GM12878 (cell line): ENCODE measurements around the gene ZNF335. TPM values are rescaled to one million over a fixed set of nuclear protein-coding genes. Genes with fewer than 3 reads are reported as not detected.

ENCODE experiments used
- ATAC-seq: fragments of 200-7000 bp; cut with Tn5 transposase; 3 replicates; pipeline ENCODE4 v1.9.1; 2020; ENCODE audit warnings: mild to moderate bottlenecking, moderate library complexity
- BruUV-seq: library from RNA; stranded (reverse); fragments of 400-500 nt; replicated peaks from 2 replicates; lab custom pipeline; 2021; lab: Mats Ljungman, UMichigan
- CTCF ChIA-PET: fragments of 300-600 bp; sonication (Branson Sonifier 250); formaldehyde crosslinking; extraction: SDS; loops from one replicate; lab custom pipeline; 2021; ENCODE audit warnings: inconsistent platforms; lab: Yijun Ruan, JAX
- POLR2A ChIA-PET: fragments of 350-600 bp; formaldehyde crosslinking; extraction: SDS; loops from one replicate; lab custom pipeline; 2021; ENCODE audit warnings: inconsistent platforms; lab: Charles Lee
- RAD21 ChIA-PET: fragments of 300-600 bp; sonication (Branson Sonifier 250); formaldehyde crosslinking; loops from one replicate; lab custom pipeline; 2023; ENCODE audit warnings: antibody characterized with exemption; ENCODE audit not compliant: unreplicated experiment; lab: Charles Lee
- SMC1A ChIA-PET: fragments of 300-600 bp; sonication (Branson Sonifier 250); formaldehyde crosslinking; loops from one replicate; lab custom pipeline; 2023; ENCODE audit not compliant: unreplicated experiment, uncharacterized antibody; lab: Charles Lee
- DNase-seq: peaks from one replicate; pipeline ENCODE4 v3.0.0-alpha.2; 2011; ENCODE audit warnings: low read depth, low spot score
- FAIRE-seq: peaks from 3 replicates; lab custom pipeline; 2011; peaks lifted over from hg19 to GRCh38; lab: Jason Lieb, UNC
- H2AFZ ChIP-seq: 2 replicates; pipeline ENCODE4 v1.6.0; 2011; ENCODE audit warnings: low read depth, low read length, control low read depth; ENCODE audit not compliant: control insufficient read depth
- H3K27ac ChIP-seq: 2 replicates; pipeline ENCODE4 v1.5.1; 2011; ENCODE audit warnings: control low read depth; ENCODE audit not compliant: control insufficient read depth, insufficient read depth
- H3K27me3 ChIP-seq, 2 experiments: replicated peaks in 1 of 2; 2 replicates each; pipeline versions ENCODE4 v1.6.0 to v1.6.1; 2011; ENCODE audit warnings: low read length in 1 of 2; ENCODE audit not compliant: control insufficient read depth in 2 of 2, insufficient read depth in 2 of 2
- H3K36me3 ChIP-seq, 2 experiments: 2 replicates each; pipeline ENCODE4 v1.5.1; 2011; ENCODE audit warnings: low read length in 1 of 2; ENCODE audit not compliant: control insufficient read depth in 2 of 2, insufficient read depth in 2 of 2
- H3K4me1 ChIP-seq: 2 replicates; pipeline ENCODE4 v1.6.1; 2011; ENCODE audit warnings: mild to moderate bottlenecking, low read length, moderate library complexity, mixed read lengths; ENCODE audit not compliant: control insufficient read depth, insufficient read depth
- H3K4me2 ChIP-seq: 2 replicates; pipeline ENCODE4 v1.6.0; 2011; ENCODE audit warnings: control low read depth; ENCODE audit not compliant: control insufficient read depth, insufficient read depth
- H3K4me3 ChIP-seq: fragments of 200-600 bp; sonication (generic); 2 replicates; pipeline ENCODE4 v1.5.1; 2016
- H3K79me2 ChIP-seq: 2 replicates; pipeline ENCODE4 v1.6.0; 2011; ENCODE audit warnings: low read length; ENCODE audit not compliant: control insufficient read depth, insufficient read depth
- H3K9ac ChIP-seq: 2 replicates; pipeline ENCODE4 v1.8.0; 2011; ENCODE audit warnings: low read length, control low read depth, mixed read lengths; ENCODE audit not compliant: control insufficient read depth, insufficient read depth
- H3K9me3 ChIP-seq: replicated peaks from 3 replicates; pipeline ENCODE4 v1.5.1; 2011; ENCODE audit warnings: mild to moderate bottlenecking, low read length; ENCODE audit not compliant: control insufficient read depth, insufficient read depth
- H4K20me1 ChIP-seq: 2 replicates; pipeline ENCODE4 v1.6.0; 2011; ENCODE audit not compliant: control insufficient read depth, insufficient read depth
- BMI1 ChIP-seq: fragments of 450-650 bp; IDR thresholded peaks from 2 replicates; pipeline ENCODE4 v1.6.1; 2016; ENCODE audit warnings: mild to moderate bottlenecking, moderate library complexity, borderline replicate concordance
- CHD4 ChIP-seq: fragments of 200-600 bp; sonication (generic); IDR thresholded peaks from 2 replicates; pipeline ENCODE4 v1.6.1; 2016; ENCODE audit warnings: mild to moderate bottlenecking
- CREM ChIP-seq: IDR thresholded peaks from 2 replicates; pipeline ENCODE4 v1.6.1; 2014; ENCODE audit warnings: antibody characterized with exemption, low read depth
- FOS ChIP-seq: IDR thresholded peaks from 3 replicates; pipeline ENCODE4 v1.6.1; 2011; ENCODE audit warnings: borderline replicate concordance; ENCODE audit not compliant: insufficient read length; ENCODE audit errors: extremely low read depth
- FOXM1 ChIP-seq: IDR thresholded peaks from 2 replicates; pipeline ENCODE4 v1.6.1; 2012; ENCODE audit warnings: low read depth, mild to moderate bottlenecking, inconsistent platforms, low read length, moderate library complexity
- HDAC6 ChIP-seq: fragments of 200-600 bp; sonication (generic); IDR thresholded peaks from one replicate; pipeline ENCODE4 v1.8.0; 2017; ENCODE audit warnings: antibody characterized with exemption; ENCODE audit not compliant: unreplicated experiment
- STAT1 ChIP-seq: fragments of 450-650 bp; conservative IDR thresholded peaks from 2 replicates; pipeline ENCODE4 v1.6.1; 2014; ENCODE audit warnings: antibody characterized with exemption, mild to moderate bottlenecking
- ZSCAN29 ChIP-seq: fragments of 450-650 bp; IDR thresholded peaks from 2 replicates; pipeline ENCODE4 v1.6.1; 2017; ENCODE audit warnings: mild to moderate bottlenecking, moderate library complexity
- WGBS: methylation state at CpG from one replicate; pipeline ENCODE4 v1.1.6; 2016; ENCODE audit warnings: low lambda C conversion rate; ENCODE audit not compliant: insufficient replicate concordance, insufficient coverage; ENCODE audit errors: missing lambda C conversion rate; 5-methylcytosine and 5-hydroxymethylcytosine counted together
- in situ Hi-C: fragments of 300-500 bp; cut with MboI; formaldehyde crosslinking; loops from 9 replicates; pipeline ENCODE4 v1.14.3; 2018; ENCODE audit warnings: mixed read lengths
- intact Hi-C: fragments of 100-400 bp; cut with micrococcal nuclease; formaldehyde crosslinking; loops from one replicate; pipeline ENCODE4 v1.14.2; 2022; ENCODE audit not compliant: unreplicated experiment
- polyA plus RNA-seq, 11 experiments: library from polyadenylated mRNA; depleted of rRNA in 4 of 11; unstranded in 6 of 11; stranded (reverse) in 5 of 11; fragments of >200 nt; fragmentation: Nextera tagmentation in 4 of 11; fragmentation: Illumina TruSeq in 1 of 11; extraction: Ambion mirVana in 4 of 11; extraction: Trizol in 1 of 11; gene quantifications; 1 replicate in 1 of 11; 2 replicates in 10 of 11; pipeline versions ENCODE4 v1.2.1 to v1.2.3, GENCODE V29; 2011 to 2016; ENCODE audit warnings: inconsistent platforms in 2 of 11, missing spikeins in 2 of 11, low read depth in 1 of 11
- total RNA-seq, 4 experiments: library from RNA; depleted of rRNA in 3 of 4; stranded (reverse); fragments of >200 nt in 3 of 4; fragmentation: Illumina TruSeq in 1 of 4; extraction: Trizol in 1 of 4; gene quantifications; 2 replicates each; pipeline versions ENCODE4 v1.2.1 to v1.2.3, GENCODE V29; 2013 to 2021

The ZNF335 gene
- total and polyA plus RNA-seq, 10 of the 15 experiments (the other 5 are each of a cell fraction or from before 2014, with no cell fraction given), result 0.74 to 30.1 (median 14.5) TPM

- no peak for FAIRE-seq
Observed at GRCh38 chr20:45924391-45925261, 47.4 kb downstream of the ZNF335 start.

DNA sequence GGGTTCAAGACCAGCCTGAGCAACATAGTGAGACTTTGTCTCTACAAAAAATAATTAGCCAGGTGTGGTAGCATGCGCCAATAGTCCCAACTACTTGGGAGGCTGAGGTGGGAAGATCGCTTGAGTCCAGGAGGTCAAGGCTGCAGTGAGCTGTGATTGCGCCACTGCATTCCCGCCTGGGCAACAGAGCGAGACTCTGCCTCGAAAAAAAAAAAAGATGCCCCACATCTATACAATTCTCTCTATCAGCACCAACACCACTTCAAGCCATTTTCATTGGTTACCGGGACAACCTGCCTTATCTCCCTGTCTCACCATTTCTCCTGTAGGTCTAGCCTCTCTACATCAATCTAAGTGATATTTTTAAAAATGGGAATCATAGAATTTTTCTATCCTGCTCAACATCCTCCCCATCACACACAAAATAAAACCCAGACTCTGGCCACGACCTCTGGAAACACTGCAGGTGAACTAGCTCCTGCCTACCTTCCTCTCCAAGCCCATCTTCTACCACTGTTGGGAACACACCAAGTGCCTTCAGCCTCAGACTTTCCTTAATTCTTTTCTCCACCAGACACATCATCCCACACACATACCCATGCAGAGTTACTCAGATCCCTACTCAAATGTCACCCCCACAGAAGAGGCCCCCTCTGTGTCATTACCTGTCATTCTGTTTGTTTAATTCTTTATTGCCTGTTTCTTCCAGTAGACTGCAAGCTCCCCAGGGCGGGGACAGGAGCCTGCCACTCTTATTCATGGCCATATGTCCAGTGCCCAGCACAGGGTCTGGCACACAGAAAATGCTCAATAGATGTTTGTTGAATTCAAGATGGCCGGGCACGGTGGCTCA, 50.4 kb downstream of the ZNF335 start:
- POLR2A ChIA-PET, result no interaction called here
- no peaks in the 10 kb centered on the region for H3K36me3 ChIP-seq
- intact Hi-C loops, result no loop called here

More at GRCh38 chr20:45924391-45925261, 47.4 kb downstream of the ZNF335 start:
- Histone ChIP-seq H3K79me2 (no peaks in the 10 kb centered on the region), H2AFZ (no peak overlapping the region), H3K27ac (no peak overlapping the region), H3K9me3 (no peaks in the 10 kb centered on the region), H3K4me2 (no peak overlapping the region), H3K4me1 (no peaks in the 10 kb centered on the region), H3K36me3 (no peaks in the 10 kb centered on the region), H3K9ac (no peak overlapping the region), H3K4me3 (no peak overlapping the region), H4K20me1 (no peaks in the 10 kb centered on the region), H3K27me3 (no peaks in the 10 kb centered on the region)
- WGBS, result 68% methylated on average over 21 of the region's 21 CpGs
- BruUV-seq, result no TSS peak
- in situ Hi-C loops, result no loop called here
- ChIA-PET CTCF (interaction anchor here (1.0 to 2.0 kb wide), 4 partner anchors 9 to 125 kb away, joined by 4 to 10 read pairs (median 6); partner anchors contain the start of genes CTSA and NEURL2), SMC1A (interaction anchor here (0.6 to 0.9 kb wide), 2 partner anchors 10 to 36 kb away, joined by 4 to 7 read pairs; no protein-coding TSS in a partner anchor), POLR2A (interaction anchor here (0.6 kb wide), 1 partner anchor 209 kb away, joined by 3 read pairs; no protein-coding TSS in a partner anchor), RAD21 (no interaction called here)
- intact Hi-C loops, result no loop called here
- TF ChIP-seq BMI1, result no peak
- no peak for TF ChIP-seq FOXM1
- TF ChIP-seq ZSCAN29, result no peak
- TF ChIP-seq FOS, result no peak
- ATAC-seq (no peak), DNase-seq (no peak)

More for the DNA sequence above, 50.4 kb downstream of the ZNF335 start:
- H3K27me3 ChIP-seq, result no peaks in the 10 kb centered on the region
- H3K27ac ChIP-seq, result no peak overlapping the region
- FAIRE-seq (no peak), ATAC-seq (no peak), DNase-seq (no peak)
- no peaks in the 10 kb centered on the region for H3K4me1 ChIP-seq
- no peak for TF ChIP-seq CREM
- TF ChIP-seq HDAC6, result no peak
- no peak for TF ChIP-seq STAT1
- TF ChIP-seq CHD4, result no peak
- WGBS, result 58% methylated on average over 11 of the region's 11 CpGs
- H3K79me2 ChIP-seq, result no peaks in the 10 kb centered on the region
- no TSS peak for BruUV-seq
- RAD21 ChIA-PET, result no interaction called here
- H2AFZ ChIP-seq, result no peak overlapping the region
- H3K4me3 ChIP-seq, result no peak overlapping the region
- H3K9ac ChIP-seq, result no peak overlapping the region
- H3K9me3 ChIP-seq, result no peaks in the 10 kb centered on the region
- SMC1A ChIA-PET, result interaction anchor here (0.8 to 1.8 kb wide), 2 partner anchors 80 to 122 kb away, joined by 4 to 5 read pairs; no protein-coding TSS in a partner anchor
- CTCF ChIA-PET, result interaction anchor here (3.0 kb wide), 1 partner anchor 48 kb away, joined by 12 read pairs; no protein-coding TSS in a partner anchor
- H4K20me1 ChIP-seq, result no peaks in the 10 kb centered on the region
- in situ Hi-C loops, result no loop called here
- no peak overlapping the region for H3K4me2 ChIP-seq
